ENCODE measurements around the gene B3GALT6. TPM values are rescaled to one million over a fixed set of nuclear protein-coding genes. Genes with fewer than 3 reads are reported as not detected.

Gene B3GALT6
- polyA plus RNA-seq, 3 donors, result 20.9 to 22.5 (median 21.3) TPM

GRCh38 chr1:1197551-1198422, 34.2 kb upstream of the B3GALT6 start:
- no peak for DNase-seq (ENCODE audit: extremely low read depth in 1 of 11, low read depth in 9 of 11, low spot score in 4 of 11)

GRCh38 chr1:1198423-1199140, 33.5 kb upstream of the B3GALT6 start:
- DNase-seq (ENCODE audit: extremely low read depth in 1 of 11, low read depth in 9 of 11, low spot score in 4 of 11), result no peak

GRCh38 chr1:1199141-1199960, 32.7 kb upstream of the B3GALT6 start:
- DNase-seq (ENCODE audit: extremely low read depth in 1 of 11, low read depth in 9 of 11, low spot score in 4 of 11), result no peak

GRCh38 chr1:1199961-1200875, 31.8 kb upstream of the B3GALT6 start:
- no peak for DNase-seq (ENCODE audit: extremely low read depth in 1 of 11, low read depth in 9 of 11, low spot score in 4 of 11)

GRCh38 chr1:1200876-1201810, 30.9 kb upstream of the B3GALT6 start:
- DNase-seq (ENCODE audit: extremely low read depth in 1 of 11, low read depth in 9 of 11, low spot score in 4 of 11), result peak in 1 of 11 donors; percentile 32

GRCh38 chr1:1202831-1203560, 29.0 kb upstream of the B3GALT6 start:
- DNase-seq (ENCODE audit: extremely low read depth in 1 of 11, low read depth in 9 of 11, low spot score in 4 of 11), result no peak

- DNase-seq (ENCODE audit: extremely low read depth in 1 of 11, low read depth in 9 of 11, low spot score in 4 of 11), result no peak
Measured at GRCh38 chr1:1203561-1204424, 28.2 kb upstream of the B3GALT6 start.

GRCh38 chr1:1204425-1204920, 27.6 kb upstream of the B3GALT6 start:
- no peak for DNase-seq (ENCODE audit: extremely low read depth in 1 of 11, low read depth in 9 of 11, low spot score in 4 of 11)

- no peak for DNase-seq (ENCODE audit: extremely low read depth in 1 of 11, low read depth in 9 of 11, low spot score in 4 of 11)
Measured at GRCh38 chr1:1204998-1205768, 26.9 kb upstream of the B3GALT6 start.

GRCh38 chr1:1205769-1206375, 26.2 kb upstream of the B3GALT6 start:
- no peak for DNase-seq (ENCODE audit: extremely low read depth in 1 of 11, low read depth in 9 of 11, low spot score in 4 of 11)

- DNase-seq (ENCODE audit: extremely low read depth in 1 of 11, low read depth in 9 of 11, low spot score in 4 of 11), result no peak
Measured at GRCh38 chr1:1206376-1206965, 25.6 kb upstream of the B3GALT6 start, which contains the start of gene TNFRSF18. Gene TNFRSF18 (minus strand): TSS chr1:1206592. CDS start chr1:1206571, 21 bp downstream.

- no peak for DNase-seq (ENCODE audit: extremely low read depth in 1 of 11, low read depth in 9 of 11, low spot score in 4 of 11)
Measured at GRCh38 chr1:1206966-1207531, 25.0 kb upstream of the B3GALT6 start.

GRCh38 chr1:1207571-1207892, 24.5 kb upstream of the B3GALT6 start:
- DNase-seq (ENCODE audit: extremely low read depth in 1 of 11, low read depth in 9 of 11, low spot score in 4 of 11), result no peak

All from renal cortex interstitium (tissue), 11 donors.